NCI-H187 (cell line): ENCODE data around the gene PRAF2.

Experiments used
- DNase-seq, 2 experiments: peaks; one replicate each; lab custom pipeline; 2025; lab: John Stamatoyannopoulos, UW

The PRAF2 gene, protein sequence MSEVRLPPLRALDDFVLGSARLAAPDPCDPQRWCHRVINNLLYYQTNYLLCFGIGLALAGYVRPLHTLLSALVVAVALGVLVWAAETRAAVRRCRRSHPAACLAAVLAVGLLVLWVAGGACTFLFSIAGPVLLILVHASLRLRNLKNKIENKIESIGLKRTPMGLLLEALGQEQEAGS

DNA sequence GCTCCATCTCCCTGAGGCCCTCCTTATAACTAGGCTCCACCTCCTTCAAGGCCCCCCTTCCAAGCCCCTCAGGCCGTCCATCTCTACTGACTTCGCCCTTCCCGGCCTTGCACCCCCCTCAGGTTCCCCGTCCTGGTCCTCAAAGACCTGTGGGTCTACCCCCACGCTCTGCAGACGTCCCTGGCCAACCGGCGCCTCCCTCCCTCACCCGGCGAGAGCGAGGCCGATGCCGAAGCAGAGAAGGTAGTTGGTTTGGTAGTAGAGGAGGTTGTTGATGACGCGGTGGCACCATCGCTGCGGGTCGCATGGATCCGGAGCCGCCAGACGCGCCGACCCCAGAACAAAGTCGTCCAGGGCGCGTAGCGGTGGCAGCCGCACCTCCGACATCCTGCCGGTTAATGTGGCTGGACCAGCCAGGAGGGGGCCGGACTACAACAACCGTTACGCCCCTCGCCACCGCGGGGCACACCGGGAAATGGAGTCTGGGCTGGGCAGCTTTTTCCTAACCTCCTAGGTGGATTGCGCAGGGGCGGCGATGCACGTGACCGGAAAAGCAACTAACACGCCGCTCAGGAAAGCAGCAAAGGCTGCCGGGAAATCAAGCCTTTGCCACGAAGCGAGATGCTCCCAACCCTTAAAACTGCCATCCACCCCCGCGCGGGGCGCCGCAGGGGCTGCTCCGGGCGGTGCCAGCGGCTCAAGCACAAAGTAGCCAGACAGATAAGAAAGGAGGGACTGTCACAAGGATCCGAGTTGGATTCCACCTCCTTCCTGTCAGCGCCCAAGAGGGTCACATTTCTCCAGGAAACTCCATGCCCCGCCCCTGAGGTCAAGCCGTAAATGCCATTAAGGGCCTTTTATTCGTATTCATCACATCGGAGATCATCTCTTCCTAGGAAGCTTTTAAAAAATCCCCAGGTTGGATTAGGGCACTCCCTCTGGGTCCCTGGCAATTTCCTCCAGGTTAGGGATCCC lies at the start of gene PRAF2:
Gene PRAF2 (minus strand): TSS at position 402 of the 975 bp plus-strand sequence. CDS start 15 bp downstream, at position 387.
- DNase-seq = peak; percentile 26 to 57

DNA sequence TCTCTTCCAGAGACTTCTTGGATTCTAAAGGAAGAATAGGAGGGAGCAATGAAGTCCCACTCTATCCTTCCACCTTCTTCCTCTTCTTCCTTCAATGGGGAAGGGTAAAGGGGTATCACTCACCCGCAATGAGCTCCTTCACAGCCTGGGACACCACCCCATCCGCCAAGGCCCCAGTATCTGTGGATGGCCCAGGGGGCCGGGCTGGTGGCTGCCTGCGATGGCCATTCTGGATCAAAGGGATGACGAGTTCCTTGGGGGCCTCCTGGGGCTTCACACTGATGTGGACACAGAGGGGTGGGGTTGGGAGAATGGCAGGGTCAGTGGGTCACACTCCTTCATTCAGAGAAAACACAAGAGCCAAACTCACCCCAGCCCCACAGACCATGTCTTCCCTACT lies 48.7 kb upstream of the PRAF2 start:
- no peak for DNase-seq

DNA sequence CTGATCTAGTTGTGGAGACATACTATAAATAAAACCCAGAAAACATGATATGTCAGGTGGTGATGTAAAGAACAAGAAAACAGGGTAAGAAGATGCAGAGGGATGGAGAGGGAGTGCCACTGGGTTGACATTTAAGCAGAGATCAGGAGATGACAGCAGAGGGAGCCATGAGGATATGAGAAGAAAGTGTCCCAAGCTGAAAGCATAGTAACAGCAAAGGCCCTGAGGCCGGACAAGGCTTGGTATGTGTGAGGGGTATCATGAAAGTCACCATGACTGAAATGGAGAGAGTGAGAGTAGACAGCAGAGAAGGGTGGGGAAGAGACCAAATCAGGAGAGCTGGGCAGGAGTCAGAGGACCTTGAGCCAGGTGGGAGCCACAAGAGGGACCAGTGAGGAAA lies 46.3 kb upstream of the PRAF2 start:
- DNase-seq = no peak

DNA sequence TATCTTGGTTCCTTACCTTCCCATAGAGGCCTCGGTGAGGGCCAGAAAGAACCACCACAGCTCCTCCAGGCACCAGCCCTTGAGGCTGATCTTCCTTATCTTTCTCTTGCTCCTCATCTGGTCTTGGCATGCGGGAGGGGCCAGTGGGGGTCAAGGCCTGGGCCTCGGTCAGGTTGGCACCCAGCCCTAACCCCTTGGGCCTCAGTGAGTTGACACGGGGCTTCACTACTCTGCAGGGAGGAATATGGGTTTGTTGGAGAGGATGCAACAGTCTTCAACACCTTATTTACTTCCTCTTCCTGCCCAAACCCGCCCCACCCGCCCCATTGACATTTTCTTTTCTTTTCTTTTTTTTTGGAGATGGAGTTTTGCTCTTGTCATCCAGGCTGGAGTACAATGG lies 43.8 kb upstream of the PRAF2 start:
- no peak for DNase-seq

DNA sequence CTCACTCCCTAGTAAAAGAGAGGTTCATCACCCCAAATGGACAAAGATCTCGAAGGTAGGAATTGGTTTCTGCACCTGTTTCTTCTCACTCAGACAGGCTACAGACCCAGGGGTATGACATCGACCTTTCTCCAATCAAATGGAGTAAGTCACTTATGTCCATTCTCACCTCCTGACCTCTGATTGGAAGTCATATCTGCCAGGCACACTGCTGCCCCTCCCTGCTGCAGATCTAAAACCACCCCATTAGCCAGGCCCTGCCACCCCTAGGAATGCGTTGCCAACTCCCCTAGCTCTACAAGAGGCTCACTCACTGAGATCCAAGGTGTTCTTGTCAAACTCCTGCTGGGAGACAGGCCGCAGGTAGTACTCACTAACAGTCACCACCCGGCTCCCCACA lies 42.9 kb upstream of the PRAF2 start:
- DNase-seq = no peak

DNA sequence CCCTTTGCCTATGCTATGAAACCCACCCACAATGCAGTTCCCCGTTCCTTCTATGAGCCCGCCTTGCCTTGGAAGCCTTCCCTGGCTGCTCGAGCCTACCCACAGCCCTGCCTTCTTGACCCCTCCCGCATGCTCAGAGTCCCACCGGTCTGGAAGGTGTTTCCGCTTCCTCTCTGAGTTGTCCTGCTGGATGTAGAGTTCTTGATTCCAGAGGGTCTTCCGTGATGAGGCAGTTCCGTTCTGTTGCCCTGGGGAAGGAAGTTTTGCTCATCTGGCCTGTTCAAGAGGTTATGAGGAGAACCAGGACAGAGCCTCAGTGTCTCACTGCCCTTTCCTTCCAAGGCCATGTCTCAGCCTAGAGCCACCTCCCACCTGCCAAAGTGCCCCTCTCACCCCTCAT lies 42.3 kb upstream of the PRAF2 start:
- DNase-seq = no peak

DNA sequence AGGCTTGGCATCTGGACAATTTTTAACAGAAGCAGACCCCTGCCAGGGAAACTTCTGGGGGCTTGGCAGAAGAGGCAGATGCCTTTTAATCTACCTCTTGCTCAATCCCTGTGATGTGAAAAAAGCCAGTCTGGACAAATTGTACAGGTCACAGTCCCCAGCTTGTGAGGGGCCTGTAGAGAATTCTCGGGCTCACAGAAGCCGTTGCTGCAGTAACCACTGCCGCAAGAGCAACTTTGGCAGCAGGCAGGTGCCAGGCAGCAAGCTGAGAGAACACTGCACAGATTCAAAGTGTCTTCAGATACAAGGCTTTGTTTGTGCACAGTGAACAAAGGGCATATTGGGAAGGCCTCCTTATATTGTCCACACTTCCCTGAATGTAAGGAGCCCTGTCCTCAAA lies 38.0 kb upstream of the PRAF2 start:
- DNase-seq = no peak

DNA sequence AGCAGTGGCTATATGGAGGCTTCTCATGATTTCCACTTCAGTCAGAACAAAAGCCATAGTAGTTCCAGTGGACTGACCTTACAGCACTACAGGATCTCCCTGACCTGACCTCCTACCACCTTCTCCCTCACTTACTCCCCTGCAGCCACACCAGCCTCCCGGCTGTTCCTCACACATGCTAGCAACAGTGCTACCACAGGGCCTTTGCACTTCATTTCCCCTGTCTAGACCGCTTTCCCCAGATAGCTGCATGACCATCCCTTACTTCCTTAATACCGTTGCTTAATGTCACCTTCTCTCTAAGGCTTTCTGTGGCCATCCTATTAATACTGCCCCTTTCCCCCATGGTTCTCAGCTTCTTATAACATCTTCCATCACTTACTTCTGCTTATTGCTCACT lies 36.6 kb upstream of the PRAF2 start:
- DNase-seq = no peak

DNA sequence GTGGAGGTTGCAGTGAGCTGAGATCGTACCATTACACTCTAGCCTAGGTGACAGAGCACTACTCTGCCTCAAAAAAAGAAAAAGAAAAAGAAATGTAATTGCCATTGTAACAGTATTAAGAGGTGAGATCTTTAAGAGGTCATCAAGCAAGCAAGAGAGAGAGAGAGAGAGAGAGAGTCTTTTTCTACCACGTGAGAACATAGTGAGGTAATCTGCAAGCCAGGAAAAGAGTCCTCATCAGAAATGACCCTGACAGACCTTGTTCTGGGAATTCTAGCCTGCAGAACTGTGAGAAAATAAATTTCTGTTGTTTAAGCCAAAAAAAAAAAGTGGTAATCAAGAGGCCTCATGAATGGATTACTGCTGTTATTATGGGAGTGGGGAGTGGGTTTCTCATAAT lies 34.8 kb upstream of the PRAF2 start:
- DNase-seq = no peak

DNA sequence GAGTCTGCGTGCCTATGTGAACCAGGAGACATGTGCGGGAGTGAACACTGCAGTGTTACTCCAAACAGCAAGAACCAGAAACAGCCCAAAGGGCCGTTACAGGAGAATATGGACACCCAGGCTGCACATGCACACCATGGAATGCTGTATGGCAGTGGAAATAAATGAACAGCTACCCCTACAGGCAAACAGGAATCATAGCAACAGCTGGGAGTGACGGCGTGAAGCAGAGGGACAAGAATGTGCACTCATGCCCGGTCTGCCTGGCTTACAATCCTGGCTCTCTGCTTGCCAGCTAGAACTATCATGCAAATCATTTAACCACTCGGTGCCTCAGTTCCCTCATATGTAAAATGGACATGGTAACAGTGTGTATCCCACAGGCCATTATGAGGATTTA lies 33.1 kb upstream of the PRAF2 start:
- no peak for DNase-seq

DNA sequence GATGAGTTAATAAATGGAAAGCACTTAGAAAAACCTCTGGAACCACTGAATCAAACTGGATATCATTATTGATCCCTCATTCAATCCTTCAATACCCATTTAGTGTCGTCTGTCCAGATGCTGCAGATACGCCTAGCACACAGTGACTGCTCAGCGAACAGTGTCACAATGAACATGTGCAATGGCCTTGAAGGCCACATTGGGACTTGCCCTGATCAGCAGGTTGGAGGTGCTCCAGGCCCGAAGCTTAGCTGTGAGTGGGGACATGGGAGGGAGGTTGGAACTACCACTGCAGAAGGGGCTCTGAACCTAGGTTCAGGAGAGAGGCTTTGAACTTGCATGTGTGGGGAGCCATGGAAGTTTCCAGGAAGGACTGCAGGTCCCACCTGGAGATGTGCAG lies 32.5 kb upstream of the PRAF2 start:
- no peak for DNase-seq

DNA sequence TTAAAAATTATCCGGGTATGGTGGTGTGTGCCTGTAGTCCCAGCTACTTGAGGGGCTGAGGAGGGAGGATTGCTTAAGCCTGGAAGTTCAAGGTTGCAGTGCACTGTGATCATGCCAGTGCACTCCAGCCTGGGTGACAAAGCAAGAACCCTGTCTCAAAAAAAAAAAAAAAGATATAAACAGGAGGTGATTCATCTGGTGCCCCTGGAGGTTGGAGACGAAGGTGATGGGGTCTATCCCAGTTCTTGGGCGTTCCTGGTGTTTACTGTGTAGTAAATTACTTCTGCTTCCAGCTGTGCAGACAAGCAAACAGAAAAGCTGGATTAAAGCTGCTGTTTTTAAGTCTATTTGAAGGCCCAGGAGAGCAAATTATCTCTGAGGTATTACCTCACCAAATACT lies 29.8 kb upstream of the PRAF2 start:
- no peak for DNase-seq

DNA sequence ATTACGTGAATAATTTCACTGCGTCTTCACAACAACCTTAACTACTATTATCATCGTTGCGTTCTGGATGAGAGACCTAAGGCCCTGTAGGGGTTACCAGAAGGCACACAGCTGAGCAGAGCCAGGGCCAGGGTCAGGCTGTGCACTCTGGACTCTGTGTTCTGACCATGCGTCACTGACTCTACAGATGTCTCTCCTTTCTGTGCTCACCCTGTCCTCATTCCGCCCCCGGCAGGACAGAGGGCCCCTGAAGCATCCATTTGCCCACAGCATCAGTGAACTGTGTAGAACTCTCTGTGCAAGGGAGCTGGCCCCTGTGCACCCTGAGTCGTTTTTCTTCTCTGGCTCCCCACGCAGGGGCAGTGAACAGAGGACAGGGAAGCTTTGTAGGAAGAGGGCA lies 28.4 kb upstream of the PRAF2 start:
- no peak for DNase-seq

DNA sequence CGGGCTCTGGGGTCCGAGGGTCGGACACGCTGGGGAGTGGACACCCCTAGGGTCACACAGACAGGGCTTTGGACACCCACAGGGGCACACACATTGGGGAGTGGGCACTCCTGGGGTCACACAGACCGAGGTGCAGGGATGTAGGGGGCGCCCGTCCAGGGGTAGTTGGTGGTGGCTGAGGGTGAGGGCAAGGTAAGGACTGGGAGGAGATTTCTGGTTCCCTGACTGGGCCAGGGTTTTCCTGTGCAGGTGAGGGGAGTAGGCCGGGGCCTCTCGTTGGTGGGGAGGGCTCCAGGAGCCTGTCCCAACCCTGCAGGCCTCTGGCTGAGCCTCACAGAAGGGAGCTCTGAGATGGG lies 27.8 kb upstream of the PRAF2 start:
- DNase-seq = no peak

DNA sequence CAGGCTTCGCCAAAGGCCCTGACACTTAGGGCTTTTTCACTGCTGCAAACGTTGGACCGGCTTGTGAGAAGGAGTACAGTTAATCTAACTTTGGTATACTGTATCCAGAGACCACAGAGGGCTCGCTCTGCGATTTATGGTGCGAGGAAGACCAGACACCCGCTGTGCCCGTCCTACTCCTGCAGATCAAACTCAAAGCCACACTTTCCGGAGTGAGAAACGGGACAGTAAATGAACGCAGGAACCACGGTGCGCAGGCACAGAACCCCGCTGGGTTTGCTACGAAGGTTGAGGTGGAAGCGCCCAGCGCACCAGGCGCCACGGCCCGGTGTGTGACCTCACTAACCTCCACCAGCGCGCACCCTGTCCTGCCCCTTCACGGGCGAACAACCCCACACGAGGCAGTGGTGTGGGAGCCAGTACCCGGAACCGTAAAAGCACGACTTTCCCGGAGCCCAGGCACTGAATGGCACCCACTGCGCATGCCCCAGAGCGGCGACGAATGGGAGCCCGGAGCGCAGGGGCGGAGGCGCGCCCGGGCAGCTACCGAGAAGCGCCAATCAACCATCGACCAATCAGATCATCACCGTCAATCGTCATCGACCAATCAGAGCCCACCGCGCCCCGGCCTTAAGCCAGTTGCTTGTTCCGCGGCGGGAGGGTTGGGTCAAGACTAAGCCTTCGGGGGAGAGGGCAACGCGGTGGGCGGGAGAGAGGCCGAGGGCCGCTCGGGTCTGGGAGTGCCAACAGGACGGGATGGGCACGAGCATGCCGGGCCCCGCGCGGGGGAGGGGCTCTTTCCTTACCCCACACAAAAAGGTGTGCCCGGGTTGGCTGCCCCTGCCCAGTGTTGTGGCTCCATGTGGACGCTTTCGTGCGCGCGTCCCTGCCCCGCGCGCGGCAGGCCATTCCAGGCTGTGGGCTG lies 27.2 kb upstream of the PRAF2 start:
- DNase-seq = peak; percentile 27 to 53

DNA sequence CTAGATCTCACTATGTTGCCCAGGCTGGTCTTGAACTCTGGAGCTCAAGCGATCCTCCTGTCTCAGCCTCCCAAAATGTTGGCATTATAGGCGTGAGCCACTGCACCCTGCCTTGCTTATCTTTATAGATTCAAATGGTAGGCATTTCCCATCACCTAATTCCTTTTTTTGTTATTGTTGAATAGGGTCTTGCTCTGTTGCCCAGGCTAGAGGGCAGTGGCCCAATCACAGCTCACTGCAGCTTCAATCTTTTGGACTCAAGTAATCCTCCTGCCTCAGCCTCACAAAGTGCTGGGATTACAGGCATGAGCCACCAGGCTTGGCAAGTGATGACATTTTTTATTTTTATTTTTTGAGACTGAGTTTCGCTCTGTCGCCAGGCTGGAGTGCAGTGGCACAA lies 22.6 kb upstream of the PRAF2 start:
- no peak for DNase-seq

DNA sequence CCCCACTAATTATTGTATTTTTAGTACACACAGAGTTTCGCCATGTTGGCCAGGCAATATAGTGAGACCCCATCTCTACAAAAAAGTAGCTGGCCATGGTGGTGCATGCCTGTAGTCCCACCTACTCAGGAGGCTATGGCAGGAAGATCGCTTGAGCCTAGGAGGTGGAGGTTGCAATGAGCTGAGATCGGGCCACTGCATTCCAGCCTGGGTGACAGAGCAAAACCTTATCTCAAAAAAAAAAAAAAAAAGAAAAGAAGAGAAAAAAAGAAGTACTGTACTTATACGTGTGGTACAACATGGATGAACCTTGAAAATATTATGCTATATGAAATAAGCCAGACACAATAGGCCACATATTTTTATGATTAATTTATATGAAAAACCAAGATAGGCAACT lies 15.8 kb upstream of the PRAF2 start:
- no peak for DNase-seq

DNA sequence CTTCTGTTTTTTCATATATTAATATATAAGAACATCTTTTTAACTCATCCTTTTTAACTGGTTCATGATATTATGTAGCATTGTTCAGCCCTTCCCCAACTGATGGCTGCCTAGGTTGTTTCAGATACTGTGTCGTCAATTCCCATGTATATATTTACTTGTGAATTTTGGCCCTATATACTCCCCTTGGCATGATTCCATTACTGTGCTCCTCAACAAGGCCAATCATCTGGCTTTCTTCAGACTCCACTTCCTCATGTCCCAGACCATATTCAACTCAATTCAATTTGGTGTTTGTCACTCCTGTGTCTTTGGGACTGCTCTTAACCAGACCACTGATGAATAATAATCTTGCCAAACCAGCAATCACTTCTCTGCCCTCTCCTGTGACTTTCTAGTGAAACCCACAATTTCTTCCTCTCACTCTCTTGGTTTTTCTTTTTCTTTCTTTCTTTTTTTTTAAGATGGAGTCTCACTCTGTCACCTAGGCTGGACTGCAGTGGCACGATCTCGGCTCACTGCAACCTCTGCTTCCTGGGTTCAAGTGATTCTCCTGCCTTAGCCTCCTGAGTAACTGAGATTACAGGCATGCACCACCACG lies 8.6 kb upstream of the PRAF2 start:
- no peak for DNase-seq

DNA sequence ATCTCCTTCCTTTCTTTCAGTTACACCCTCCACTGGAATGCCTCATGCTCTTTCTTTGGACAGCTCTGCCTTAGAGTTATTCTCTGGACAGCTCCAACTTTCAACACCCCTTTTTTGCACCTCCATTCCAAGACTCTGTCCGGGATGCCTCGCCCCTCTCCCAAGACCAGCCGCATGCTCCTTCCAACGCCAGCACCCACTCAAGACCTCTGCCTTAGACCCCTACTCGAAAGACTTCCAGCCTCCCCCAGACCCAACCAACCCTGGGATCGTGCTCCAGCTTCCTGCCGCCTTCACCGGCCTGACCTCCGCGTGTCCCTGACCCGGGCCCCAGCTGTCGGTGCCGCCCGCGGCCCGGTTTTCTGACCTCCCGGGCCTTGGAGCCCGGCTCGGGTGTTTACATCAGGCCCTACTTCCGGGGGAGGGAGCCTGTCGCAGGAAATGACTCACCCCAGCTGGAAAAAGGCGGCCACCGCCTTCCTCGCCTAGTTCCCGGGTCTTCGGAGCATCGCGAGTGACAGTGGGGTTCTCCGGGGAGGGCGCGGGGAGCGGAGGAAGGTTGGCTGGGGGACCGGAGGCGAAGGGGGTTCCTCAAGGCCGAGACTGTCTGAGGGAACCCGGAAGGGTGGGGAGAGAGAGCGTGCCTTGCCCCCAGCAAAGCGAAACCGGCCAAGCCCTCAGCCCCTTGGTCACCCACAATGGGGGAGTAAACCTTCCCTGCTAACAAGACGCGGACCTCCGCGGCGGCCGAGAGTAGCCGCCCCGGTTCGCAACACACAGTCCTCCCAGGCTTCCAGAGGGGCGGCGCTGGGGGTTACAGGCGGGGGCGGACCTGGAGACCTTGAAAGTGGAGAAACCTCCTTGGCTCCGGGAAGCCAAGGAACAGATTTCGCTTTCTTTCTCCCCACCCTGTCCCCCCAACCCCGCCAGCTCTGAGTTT lies 6.0 kb upstream of the PRAF2 start, which contains the start of gene WDR45:
Gene WDR45 (minus strand): TSS at position 399 of the 940 bp plus-strand sequence. CDS start 1,792 bp downstream, outside the sequence.
- DNase-seq = no peak

DNA sequence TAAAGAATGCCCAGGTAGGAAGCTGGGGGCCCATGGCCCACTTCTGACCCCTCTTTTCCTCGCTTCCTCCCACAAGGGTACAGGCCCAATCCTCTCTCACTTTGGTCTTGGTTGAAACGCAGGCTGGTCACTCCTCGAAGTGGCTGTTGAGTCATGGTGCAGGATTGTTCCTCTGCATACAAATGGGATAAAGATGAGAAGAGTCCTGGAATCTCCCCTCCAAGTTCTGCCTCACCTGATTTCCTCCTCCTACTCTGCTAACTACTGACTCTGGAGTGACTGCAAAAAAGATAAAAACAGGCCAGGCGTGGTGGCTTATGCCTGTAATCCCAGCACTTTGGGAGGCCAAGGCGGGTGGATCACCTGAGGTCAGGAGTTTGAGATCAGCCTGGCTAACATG lies 4.1 kb upstream of the PRAF2 start:
- DNase-seq = no peak

DNA sequence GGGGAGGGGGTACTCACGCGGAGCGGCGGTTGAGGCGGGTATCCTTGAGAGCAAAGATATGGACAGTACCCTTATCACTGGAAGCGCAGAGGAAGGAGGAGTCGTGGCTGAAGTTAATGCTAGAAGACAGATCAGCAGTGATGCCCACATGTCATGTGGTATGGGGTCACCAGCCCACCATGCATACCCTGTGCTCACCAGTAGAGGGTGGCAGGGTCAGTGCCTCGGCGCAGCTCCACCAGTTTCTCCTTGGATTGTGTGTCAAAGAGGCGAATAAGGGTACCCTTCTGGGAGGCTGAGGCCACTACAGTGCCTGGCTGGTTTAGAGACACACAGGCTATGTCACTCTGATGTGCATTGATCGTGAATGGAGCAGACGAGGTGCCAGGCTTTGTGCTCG lies 1.5 kb upstream of the PRAF2 start:
- DNase-seq = no peak
